ENCODE results near the gene IRX2.

IRX2 gene

DNA sequence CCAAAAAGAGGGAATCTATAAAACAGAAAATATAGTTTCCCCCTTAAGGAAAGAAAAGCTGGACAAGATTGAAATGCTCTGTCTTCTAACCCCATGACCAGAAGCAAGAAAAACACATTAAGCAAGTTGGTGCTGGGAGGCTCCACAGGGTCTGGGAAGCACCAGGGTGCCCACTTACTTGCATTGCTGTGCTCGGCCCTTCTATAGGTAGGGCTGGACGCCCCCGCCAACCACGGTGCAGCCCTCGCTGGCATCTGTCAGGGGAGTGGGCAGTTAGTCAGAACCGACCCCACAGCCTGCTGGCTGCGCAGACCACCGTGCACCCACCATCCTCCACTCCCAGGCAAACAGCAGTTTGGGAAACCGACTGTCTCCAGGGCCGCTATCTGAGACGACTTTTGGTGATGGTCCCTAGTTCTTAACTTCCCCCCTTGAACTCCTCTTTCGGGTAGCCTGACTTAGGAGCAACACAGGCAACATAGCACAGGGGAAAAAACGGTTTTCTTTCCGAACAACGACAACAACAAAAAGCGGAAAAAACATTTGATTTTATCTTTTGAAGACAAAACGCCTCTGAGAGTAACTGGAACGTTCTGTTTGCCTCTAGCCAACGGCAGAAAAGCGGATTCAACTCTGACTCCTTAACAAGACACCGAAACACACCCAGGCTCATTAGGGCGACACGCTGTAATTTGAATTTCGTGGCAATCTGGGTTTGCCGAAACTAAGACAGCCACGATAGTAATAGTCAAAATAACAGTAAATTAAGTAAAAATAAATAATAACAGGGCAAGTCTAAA, 3.9 kb downstream of the IRX2 start:
- no peak overlapping the region for H3K27ac Mint-ChIP-seq
- H3K4me3 Mint-ChIP-seq = peak overlapping the region in 1 of 3 experiments; percentile 2
- H3K9me3 Mint-ChIP-seq = no peaks in the 10 kb centered on the region
- TF ChIP-seq, protein P1, sequence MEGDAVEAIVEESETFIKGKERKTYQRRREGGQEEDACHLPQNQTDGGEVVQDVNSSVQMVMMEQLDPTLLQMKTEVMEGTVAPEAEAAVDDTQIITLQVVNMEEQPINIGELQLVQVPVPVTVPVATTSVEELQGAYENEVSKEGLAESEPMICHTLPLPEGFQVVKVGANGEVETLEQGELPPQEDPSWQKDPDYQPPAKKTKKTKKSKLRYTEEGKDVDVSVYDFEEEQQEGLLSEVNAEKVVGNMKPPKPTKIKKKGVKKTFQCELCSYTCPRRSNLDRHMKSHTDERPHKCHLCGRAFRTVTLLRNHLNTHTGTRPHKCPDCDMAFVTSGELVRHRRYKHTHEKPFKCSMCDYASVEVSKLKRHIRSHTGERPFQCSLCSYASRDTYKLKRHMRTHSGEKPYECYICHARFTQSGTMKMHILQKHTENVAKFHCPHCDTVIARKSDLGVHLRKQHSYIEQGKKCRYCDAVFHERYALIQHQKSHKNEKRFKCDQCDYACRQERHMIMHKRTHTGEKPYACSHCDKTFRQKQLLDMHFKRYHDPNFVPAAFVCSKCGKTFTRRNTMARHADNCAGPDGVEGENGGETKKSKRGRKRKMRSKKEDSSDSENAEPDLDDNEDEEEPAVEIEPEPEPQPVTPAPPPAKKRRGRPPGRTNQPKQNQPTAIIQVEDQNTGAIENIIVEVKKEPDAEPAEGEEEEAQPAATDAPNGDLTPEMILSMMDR (IDR thresholded peaks at IDR 0.05; ENCODE audit: unreplicated experiment in 3 of 3) = no peak
- peaks cover 78% of the 10 kb centered on the region for H3K27me3 Mint-ChIP-seq (ENCODE audit: low read depth)
- no peaks in the 10 kb centered on the region for H3K4me1 Mint-ChIP-seq
- peaks cover 35% of the 10 kb centered on the region for H3K36me3 Mint-ChIP-seq (ENCODE audit: low read depth)

GRCh38 chr5:2746561-2747032, 4.9 kb downstream of the IRX2 start:
- H3K4me1 Mint-ChIP-seq = no peaks in the 10 kb centered on the region
- H3K27ac Mint-ChIP-seq = no peak overlapping the region
- peaks cover 82% of the 10 kb centered on the region for H3K27me3 Mint-ChIP-seq (ENCODE audit: low read depth)
- H3K9me3 Mint-ChIP-seq = no peaks in the 10 kb centered on the region
- no peak overlapping the region for H3K4me3 Mint-ChIP-seq
- peaks cover 35% of the 10 kb centered on the region for H3K36me3 Mint-ChIP-seq (ENCODE audit: low read depth)
- TF ChIP-seq, protein P1 (IDR thresholded peaks at IDR 0.05; ENCODE audit: unreplicated experiment in 3 of 3) = peak in 1 of 3 experiments; percentile 9

GRCh38 chr5:2744485-2744884, 7.0 kb downstream of the IRX2 start:
- Mint-ChIP-seq H3K36me3 (ENCODE audit: low read depth) (peaks cover 27% of the 10 kb centered on the region), H3K4me1 (no peaks in the 10 kb centered on the region), H3K4me3 (no peak overlapping the region), H3K27ac (no peak overlapping the region), H3K9me3 (no peaks in the 10 kb centered on the region), H3K27me3 (ENCODE audit: low read depth) (peaks cover 88% of the 10 kb centered on the region)
- TF ChIP-seq, protein P1 (IDR thresholded peaks at IDR 0.05; ENCODE audit: unreplicated experiment in 3 of 3) = no peak

- peaks cover 23% of the 10 kb centered on the region for H3K36me3 Mint-ChIP-seq (ENCODE audit: low read depth)
- TF ChIP-seq, protein P1 (IDR thresholded peaks at IDR 0.05; ENCODE audit: unreplicated experiment in 3 of 3) = no peak
- peak overlapping the region in 2 of 3 experiments; percentile 10 to 11 for H3K4me3 Mint-ChIP-seq
- H3K4me1 Mint-ChIP-seq = no peaks in the 10 kb centered on the region
- H3K9me3 Mint-ChIP-seq = no peaks in the 10 kb centered on the region
- no peak overlapping the region for H3K27ac Mint-ChIP-seq
- peaks cover 98% of the 10 kb centered on the region for H3K27me3 Mint-ChIP-seq (ENCODE audit: low read depth)
These were observed 8.4 kb downstream of the IRX2 start for GRCh38 chr5:2742921-2743679.

DNA sequence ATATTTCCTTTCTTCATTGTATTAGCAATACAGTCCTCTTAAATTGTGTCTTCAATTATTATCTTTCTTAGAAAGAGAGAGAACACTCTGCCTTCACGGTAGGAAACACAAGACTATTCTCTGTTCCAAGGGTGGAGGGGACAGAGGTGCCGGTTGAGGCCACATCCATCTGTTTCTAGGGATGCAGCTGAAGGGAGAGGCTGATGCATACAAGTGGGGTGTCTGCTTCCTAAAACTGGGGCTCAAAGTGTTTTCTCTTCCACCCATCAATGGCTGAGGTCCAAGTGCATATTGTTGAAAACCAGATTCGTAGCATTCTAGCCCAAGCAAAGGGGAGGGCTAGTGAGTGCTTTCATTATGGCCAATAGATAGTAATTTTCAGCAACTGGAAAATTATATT, 9.5 kb downstream of the IRX2 start:
- Mint-ChIP-seq H3K9me3 (no peaks in the 10 kb centered on the region), H3K4me3 (peak overlapping the region in 1 of 3 experiments; percentile 24), H3K36me3 (ENCODE audit: low read depth) (peaks cover 15% of the 10 kb centered on the region), H3K27ac (no peak overlapping the region), H3K4me1 (no peaks in the 10 kb centered on the region), H3K27me3 (ENCODE audit: low read depth) (peaks cover 100% of the 10 kb centered on the region)
- TF ChIP-seq, protein P1 (IDR thresholded peaks at IDR 0.05; ENCODE audit: unreplicated experiment in 3 of 3) = no peak
